HFF-Myc (cell line): ENCODE measurements around the gene GREB1L.

Experiments
- DNase-seq: peaks from one replicate; pipeline ENCODE4 v3.0.0-alpha.2; 2011; ENCODE audit warnings: low read depth; ENCODE audit errors: extremely low read depth
- H3K4me3 ChIP-seq: replicated peaks from 2 replicates; pipeline ENCODE4 v1.5.1; 2011; ENCODE audit warnings: low read depth, mild to moderate bottlenecking, control low read depth, low read length
- CTCF ChIP-seq: IDR thresholded peaks from 2 replicates; pipeline ENCODE4 v1.5.1; 2012; ENCODE audit warnings: mild to moderate bottlenecking, low read depth, low read length, control low read depth; ENCODE audit errors: missing control alignments

Gene GREB1L

GRCh38 chr18:21241301-21242048 is 557 bp upstream of the GREB1L start:
- TF ChIP-seq CTCF = no peak
- peak overlapping the region; percentile 35 for H3K4me3 ChIP-seq
- no peak for DNase-seq

GRCh38 chr18:21242780-21243401 is 859 bp downstream of the GREB1L start:
- DNase-seq = no peak
- peak overlapping the region; percentile 63 for H3K4me3 ChIP-seq
- no peak for TF ChIP-seq CTCF

- TF ChIP-seq CTCF = no peak
- no peak overlapping the region for H3K4me3 ChIP-seq
- DNase-seq = no peak
These were observed 12.5 kb downstream of the GREB1L start for GRCh38 chr18:21254576-21254975.

- TF ChIP-seq CTCF = no peak
- DNase-seq = no peak
- H3K4me3 ChIP-seq = no peak overlapping the region
These were observed 13.2 kb downstream of the GREB1L start for GRCh38 chr18:21255211-21255610.

GRCh38 chr18:21257386-21257785 is 15.4 kb downstream of the GREB1L start:
- no peak for DNase-seq
- no peak for TF ChIP-seq CTCF
- H3K4me3 ChIP-seq = no peak overlapping the region

GRCh38 chr18:21260621-21261020 is 18.6 kb downstream of the GREB1L start:
- no peak for TF ChIP-seq CTCF
- no peak overlapping the region for H3K4me3 ChIP-seq
- no peak for DNase-seq
